ENCODE measurements around the gene FYN.

- TF ChIP-seq TAF1 (IDR thresholded peaks at IDR 0.05; ENCODE audit: borderline replicate concordance, low read depth, low read length) (no peak), POLR2A (IDR thresholded peaks at IDR 0.05; ENCODE audit: low read depth, low read length) (no peak)
These were observed 63.5 kb downstream of the FYN start for GRCh38 chr6:111809766-111810165.
